K562 (cell line): ENCODE measurements around the gene MIER2. TPM values are rescaled to one million over a fixed set of nuclear protein-coding genes. Genes with fewer than 3 reads are reported as not detected.

ENCODE experiments used
- BRD9 ChIP-seq: fragments of 450-650 bp; IDR thresholded peaks from 2 replicates; pipeline ENCODE4 v1.6.1; 2018; ENCODE audit warnings: low read depth; ENCODE audit not compliant: partially characterized antibody
- BRF2 ChIP-seq: IDR thresholded peaks from 3 replicates; pipeline ENCODE4 v1.6.1; 2011; ENCODE audit warnings: borderline replicate concordance, mild to moderate bottlenecking; ENCODE audit not compliant: insufficient read length, insufficient read depth
- HBP1 ChIP-seq: fragments of 450-650 bp; formaldehyde crosslinking; IDR thresholded peaks from 2 replicates; pipeline ENCODE4 v1.4.0; 2022; ENCODE audit warnings: missing genetic modification characterization
- HMG20B ChIP-seq: fragments of 250-450 bp; sonication (Bioruptor Pico); IDR thresholded peaks from 2 replicates; pipeline ENCODE4 v1.5.0; 2021; ENCODE audit warnings: mild to moderate bottlenecking
- MAZ ChIP-seq, 2 experiments: fragments of 450-650 bp in 1 of 2; sonication (generic) in 1 of 2; formaldehyde crosslinking; IDR thresholded peaks in 1 of 2; conservative IDR thresholded peaks in 1 of 2; 2 replicates each; pipeline versions ENCODE4 v1.4.0 to v1.5.0; 2020; ENCODE audit warnings: mild to moderate bottlenecking in 1 of 2, missing genetic modification reagents in 1 of 2
- MCM5 ChIP-seq: fragments of 450-650 bp; IDR thresholded peaks from 2 replicates; pipeline ENCODE4 v1.6.1; 2016; ENCODE audit warnings: low read depth
- MEF2A ChIP-seq: IDR thresholded peaks from 2 replicates; pipeline ENCODE4 v1.6.1; 2011; ENCODE audit warnings: low read depth, mild to moderate bottlenecking, low read length, moderate library complexity; ENCODE audit not compliant: control insufficient read depth
- MYC ChIP-seq, 2 experiments: fragments of 250-450 bp in 1 of 2; sonication (Bioruptor Pico) in 1 of 2; IDR thresholded peaks; 2 replicates each; pipeline versions ENCODE4 v1.5.1 to v1.6.1; 2012 to 2021; ENCODE audit warnings: low read depth in 2 of 2, borderline replicate concordance in 1 of 2, improper control_type of control experiment in 1 of 2, low read length in 1 of 2, mild to moderate bottlenecking in 1 of 2, moderate library complexity in 1 of 2
- NFIC ChIP-seq: fragments of 450-650 bp; IDR thresholded peaks from 2 replicates; pipeline ENCODE4 v1.6.1; 2017; ENCODE audit warnings: mild to moderate bottlenecking, inconsistent platforms
- RAD51 ChIP-seq: fragments of 450-650 bp; IDR thresholded peaks from 2 replicates; pipeline ENCODE4 v1.7.1; 2016; ENCODE audit warnings: low read depth, mild to moderate bottlenecking, borderline replicate concordance
- RB1 ChIP-seq: fragments of 450-650 bp; IDR thresholded peaks from 2 replicates; pipeline ENCODE4 v1.6.1; 2017; ENCODE audit warnings: low read depth, mild to moderate bottlenecking
- SMAD2 ChIP-seq: fragments of 150-350 bp; IDR thresholded peaks from 2 replicates; pipeline ENCODE4 v1.6.1; 2014; ENCODE audit warnings: low read depth, mild to moderate bottlenecking, low read length
- ZNF121 ChIP-seq: sonication (generic); formaldehyde crosslinking; conservative IDR thresholded peaks from 2 replicates; pipeline ENCODE4 v1.8.0; 2022; ENCODE audit warnings: missing genetic modification reagents
- ZNF384 ChIP-seq: IDR thresholded peaks from 2 replicates; pipeline ENCODE4 v1.6.1; 2012; ENCODE audit warnings: low read depth, low read length, improper control_type of control experiment
- ZNF584 ChIP-seq: fragments of 200-800 bp; sonication (Bioruptor generic); IDR thresholded peaks from 2 replicates; pipeline ENCODE4 v1.6.1; 2016; ENCODE audit warnings: low read depth, mild to moderate bottlenecking, missing genetic modification characterization, missing compliant biosample characterization
- polyA plus RNA-seq, 8 experiments: library from polyadenylated mRNA; depleted of rRNA in 4 of 8; stranded (reverse) in 5 of 8; unstranded in 3 of 8; fragments of >200 nt; fragmentation: Nextera tagmentation in 2 of 8; fragmentation: Illumina TruSeq in 1 of 8; extraction: Ambion mirVana in 2 of 8; extraction: Trizol in 1 of 8; gene quantifications; 2 replicates each; pipeline versions ENCODE4 v1.2.1 to v1.2.3, GENCODE V29; 2011 to 2014; ENCODE audit warnings: inconsistent platforms in 1 of 8, missing spikeins in 1 of 8
- total RNA-seq, 7 experiments: library from RNA; depleted of rRNA in 6 of 7; stranded (reverse); fragments of >200 nt in 6 of 7; fragmentation: Illumina TruSeq in 2 of 7; extraction: Trizol in 2 of 7; gene quantifications; 2 replicates each; pipeline versions ENCODE4 v1.2.1 to v1.2.3, GENCODE V29; 2011 to 2021; ENCODE audit warnings: low replicate concordance in 1 of 7
- TF ChIP-seq, protein P1 (sequence below): fragments of 450-650 bp; IDR thresholded peaks from 2 replicates; pipeline ENCODE4 v1.6.1; 2017; ENCODE audit warnings: antibody characterized with exemption
- TF ChIP-seq, protein P2 (sequence below): fragments of 450-650 bp; IDR thresholded peaks from 2 replicates; pipeline ENCODE4 v1.6.1; 2016; ENCODE audit warnings: borderline replicate concordance
- TF ChIP-seq, protein P3 (sequence below): sonication (generic); formaldehyde crosslinking; IDR thresholded peaks from 2 replicates; pipeline ENCODE4 v1.9.0; 2022; ENCODE audit warnings: mild to moderate bottlenecking, missing genetic modification reagents

Gene MIER2
- total and polyA plus RNA-seq, 9 of the 15 experiments (the other 6 are each of a cell fraction or from before 2014, with no cell fraction given), result 0.46 to 34.7 (median 15.6) TPM

DNA sequence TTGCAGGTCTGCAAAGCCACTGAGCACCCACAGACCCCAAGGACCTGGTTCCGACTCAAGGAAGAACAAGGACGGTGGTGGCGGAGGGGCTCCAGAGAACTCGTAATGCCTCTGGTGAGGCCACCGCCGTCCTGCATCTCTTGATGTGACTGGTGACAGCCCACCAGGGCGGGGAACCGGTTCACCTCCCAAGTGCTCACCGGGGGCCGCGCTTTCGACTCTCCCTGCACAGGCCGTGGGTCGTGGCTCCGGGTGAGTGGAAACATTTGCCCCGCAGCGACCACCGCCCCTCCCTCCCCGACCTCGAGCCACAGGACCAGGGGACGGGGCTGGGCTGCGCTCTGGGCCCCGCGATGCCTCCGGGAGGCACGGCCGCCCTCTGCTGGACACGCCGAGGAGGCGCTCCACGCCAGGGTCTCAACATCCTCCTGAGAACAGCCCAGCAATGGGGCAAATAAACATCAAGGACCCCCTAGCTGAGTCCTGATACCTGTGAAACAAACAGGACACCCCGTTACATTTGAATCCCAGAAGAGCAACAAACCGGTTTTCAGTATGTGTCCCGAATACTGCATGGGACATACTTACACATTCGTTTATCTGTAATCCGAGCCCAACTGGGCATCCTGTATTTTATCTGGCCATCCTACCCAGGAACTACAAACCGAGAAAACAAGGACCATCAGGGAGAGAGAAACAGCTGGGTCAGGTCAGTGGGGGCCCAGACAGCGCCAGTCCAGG, 49.5 kb downstream of the MIER2 start (continued):
- TF ChIP-seq ZNF121 (CRISPR knock-in tag) (no peak), NFIC (no peak), ZNF384 (no peak), ZNF584 (CRISPR knock-in tag) (no peak), MEF2A (no peak), MYC (IDR thresholded peaks at IDR 0.05; ENCODE audit: low read depth, low read length) (no peak), MYC (CRISPR knock-in tag; IDR thresholded peaks at IDR 0.05; ENCODE audit: borderline replicate concordance, low read depth) (no peak; the same call in 1 of the 2 replicates), BRF2 (no peak), HMG20B (no peak), MCM5 (no peak), HBP1 (CRISPR knock-in tag) (no peak), MAZ (CRISPR knock-in tag; conservative IDR thresholded peaks at IDR 0.05 in 1 of 2, IDR thresholded peaks at IDR 0.05 in 1 of 2) (peak in 1 of 2 experiments; percentile 22; a peak in 1 of 4 replicates), BRD9 (no peak), SMAD2 (no peak), RB1 (0 out of 2 replicates have a peak, but pooled peaks have one; percentile 30), RAD51 (no peak)
- TF ChIP-seq, protein P1, sequence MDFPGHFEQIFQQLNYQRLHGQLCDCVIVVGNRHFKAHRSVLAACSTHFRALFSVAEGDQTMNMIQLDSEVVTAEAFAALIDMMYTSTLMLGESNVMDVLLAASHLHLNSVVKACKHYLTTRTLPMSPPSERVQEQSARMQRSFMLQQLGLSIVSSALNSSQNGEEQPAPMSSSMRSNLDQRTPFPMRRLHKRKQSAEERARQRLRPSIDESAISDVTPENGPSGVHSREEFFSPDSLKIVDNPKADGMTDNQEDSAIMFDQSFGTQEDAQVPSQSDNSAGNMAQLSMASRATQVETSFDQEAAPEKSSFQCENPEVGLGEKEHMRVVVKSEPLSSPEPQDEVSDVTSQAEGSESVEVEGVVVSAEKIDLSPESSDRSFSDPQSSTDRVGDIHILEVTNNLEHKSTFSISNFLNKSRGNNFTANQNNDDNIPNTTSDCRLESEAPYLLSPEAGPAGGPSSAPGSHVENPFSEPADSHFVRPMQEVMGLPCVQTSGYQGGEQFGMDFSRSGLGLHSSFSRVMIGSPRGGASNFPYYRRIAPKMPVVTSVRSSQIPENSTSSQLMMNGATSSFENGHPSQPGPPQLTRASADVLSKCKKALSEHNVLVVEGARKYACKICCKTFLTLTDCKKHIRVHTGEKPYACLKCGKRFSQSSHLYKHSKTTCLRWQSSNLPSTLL, result no peak
- TF ChIP-seq, protein P2, sequence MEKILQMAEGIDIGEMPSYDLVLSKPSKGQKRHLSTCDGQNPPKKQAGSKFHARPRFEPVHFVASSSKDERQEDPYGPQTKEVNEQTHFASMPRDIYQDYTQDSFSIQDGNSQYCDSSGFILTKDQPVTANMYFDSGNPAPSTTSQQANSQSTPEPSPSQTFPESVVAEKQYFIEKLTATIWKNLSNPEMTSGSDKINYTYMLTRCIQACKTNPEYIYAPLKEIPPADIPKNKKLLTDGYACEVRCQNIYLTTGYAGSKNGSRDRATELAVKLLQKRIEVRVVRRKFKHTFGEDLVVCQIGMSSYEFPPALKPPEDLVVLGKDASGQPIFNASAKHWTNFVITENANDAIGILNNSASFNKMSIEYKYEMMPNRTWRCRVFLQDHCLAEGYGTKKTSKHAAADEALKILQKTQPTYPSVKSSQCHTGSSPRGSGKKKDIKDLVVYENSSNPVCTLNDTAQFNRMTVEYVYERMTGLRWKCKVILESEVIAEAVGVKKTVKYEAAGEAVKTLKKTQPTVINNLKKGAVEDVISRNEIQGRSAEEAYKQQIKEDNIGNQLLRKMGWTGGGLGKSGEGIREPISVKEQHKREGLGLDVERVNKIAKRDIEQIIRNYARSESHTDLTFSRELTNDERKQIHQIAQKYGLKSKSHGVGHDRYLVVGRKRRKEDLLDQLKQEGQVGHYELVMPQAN, result no peak
- TF ChIP-seq, protein P3, sequence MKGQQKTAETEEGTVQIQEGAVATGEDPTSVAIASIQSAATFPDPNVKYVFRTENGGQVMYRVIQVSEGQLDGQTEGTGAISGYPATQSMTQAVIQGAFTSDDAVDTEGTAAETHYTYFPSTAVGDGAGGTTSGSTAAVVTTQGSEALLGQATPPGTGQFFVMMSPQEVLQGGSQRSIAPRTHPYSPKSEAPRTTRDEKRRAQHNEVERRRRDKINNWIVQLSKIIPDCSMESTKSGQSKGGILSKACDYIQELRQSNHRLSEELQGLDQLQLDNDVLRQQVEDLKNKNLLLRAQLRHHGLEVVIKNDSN (CRISPR knock-in tag), result no peak
